ENCODE measurements around the gene SPANXN2.
"Not testable (repeated sequence)": the region's sequence is repeated elsewhere in the genome, so short reads cannot be mapped to it uniquely, and the experiment has no call there.

SPANXN2 gene, protein sequence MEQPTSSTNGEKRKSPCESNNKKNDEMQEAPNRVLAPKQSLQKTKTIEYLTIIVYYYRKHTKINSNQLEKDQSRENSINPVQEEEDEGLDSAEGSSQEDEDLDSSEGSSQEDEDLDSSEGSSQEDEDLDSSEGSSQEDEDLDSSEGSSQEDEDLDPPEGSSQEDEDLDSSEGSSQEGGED

DNA sequence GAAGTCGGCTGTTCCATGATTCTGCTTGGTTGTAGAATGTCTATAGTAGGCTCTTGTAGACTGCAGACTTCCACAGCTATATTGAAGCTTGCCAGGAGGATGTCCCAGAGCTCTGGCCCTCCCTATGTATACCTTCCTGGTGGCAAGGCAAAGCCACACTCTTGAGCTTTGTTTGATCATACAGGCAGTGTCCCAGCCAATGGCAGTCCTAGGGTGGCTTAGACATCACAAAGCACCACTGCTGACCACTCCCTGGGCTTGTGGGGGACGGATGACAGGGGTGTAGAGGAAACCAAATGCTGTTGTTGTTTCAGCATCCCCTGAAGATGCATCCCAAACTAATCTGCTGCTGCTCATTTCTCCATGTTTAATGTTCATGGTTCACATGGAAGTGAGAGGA is at the start of gene SPANXN2:
Gene SPANXN2, minus strand, starts transcription at position 101 of the 400 bp plus-strand sequence. Its CDS starts 84 bp downstream, at position 17.
- DNase-seq = not testable (repeated sequence)

DNA sequence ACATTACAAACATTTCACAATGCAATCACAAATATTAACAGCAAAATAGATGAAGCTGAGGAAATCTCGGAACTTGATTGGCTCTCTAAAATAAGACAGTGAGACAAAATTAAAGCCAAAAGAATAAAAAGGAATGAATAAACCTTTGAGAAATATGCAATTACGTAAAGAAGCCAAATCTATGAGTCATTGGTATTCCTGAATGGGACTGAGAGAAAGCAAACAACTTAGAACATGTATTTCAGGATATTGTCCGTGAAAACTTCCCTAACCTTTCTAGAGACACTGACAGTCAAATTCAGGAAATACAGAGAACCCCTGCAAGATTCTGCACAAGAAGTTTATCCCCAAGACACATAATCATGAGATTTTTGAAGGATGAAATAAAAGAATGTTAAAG is 48.4 kb upstream of the SPANXN2 start:
- DNase-seq = no peak

DNA sequence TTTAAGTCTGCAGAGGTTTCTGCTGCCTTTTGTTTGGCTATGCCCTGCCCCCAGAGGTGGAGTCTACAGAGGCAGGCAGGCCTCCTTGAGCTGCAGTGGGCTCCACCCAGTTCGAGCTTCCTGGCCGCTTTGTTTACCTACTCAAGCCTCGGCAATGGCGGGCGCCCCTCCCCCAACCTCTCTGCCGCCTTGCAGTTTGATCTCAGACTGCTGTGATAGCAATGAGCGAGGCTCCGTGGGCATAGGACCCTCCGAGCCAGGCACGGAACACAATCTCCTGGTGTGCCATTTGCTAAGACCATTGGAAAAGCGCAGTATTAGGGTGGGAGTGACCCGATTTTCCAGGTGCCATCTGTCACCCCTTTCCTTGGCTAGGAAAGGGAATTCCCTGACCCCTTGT is 47.2 kb upstream of the SPANXN2 start:
- not testable (repeated sequence) for DNase-seq

DNA sequence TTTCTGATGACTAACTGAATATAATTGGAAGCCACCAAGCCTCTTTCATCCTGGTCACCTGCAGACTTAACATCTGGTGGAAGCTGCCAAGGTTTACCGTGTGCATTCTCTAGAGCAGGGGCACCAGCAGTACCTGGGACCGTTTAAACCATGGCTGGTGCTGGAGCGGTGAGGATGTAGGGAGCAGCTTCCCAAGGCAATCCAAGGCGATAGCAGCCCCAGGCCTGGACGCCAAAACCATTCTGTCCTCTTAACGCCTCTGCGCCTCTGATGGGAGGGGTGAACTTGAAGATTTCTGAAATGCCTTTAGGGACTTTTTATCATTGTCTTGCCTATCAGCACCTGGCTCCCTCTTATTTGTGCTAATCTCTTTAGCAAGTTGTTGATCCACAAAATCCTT is 37.3 kb upstream of the SPANXN2 start:
- DNase-seq = no peak

DNA sequence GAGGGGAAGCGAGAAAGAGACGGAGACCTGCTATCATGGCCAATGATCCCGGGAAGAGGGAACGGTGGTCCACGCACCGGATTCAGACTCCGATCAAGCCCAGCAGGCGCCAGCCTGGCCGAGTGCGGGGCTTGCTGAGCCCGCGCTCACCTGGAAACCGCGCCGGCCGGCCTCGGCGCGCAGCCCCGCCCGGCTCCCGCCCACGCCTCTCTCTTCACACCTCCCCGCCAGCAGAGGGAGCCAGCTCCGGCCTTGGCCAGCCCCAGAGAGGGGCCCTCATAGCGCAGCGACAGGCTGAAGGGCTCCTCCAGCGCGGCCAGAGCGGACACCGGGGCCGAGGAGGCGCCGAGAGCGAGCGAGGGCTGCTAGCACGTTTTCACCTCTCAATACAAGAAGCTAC is 36.8 kb upstream of the SPANXN2 start:
- no peak for DNase-seq

DNA sequence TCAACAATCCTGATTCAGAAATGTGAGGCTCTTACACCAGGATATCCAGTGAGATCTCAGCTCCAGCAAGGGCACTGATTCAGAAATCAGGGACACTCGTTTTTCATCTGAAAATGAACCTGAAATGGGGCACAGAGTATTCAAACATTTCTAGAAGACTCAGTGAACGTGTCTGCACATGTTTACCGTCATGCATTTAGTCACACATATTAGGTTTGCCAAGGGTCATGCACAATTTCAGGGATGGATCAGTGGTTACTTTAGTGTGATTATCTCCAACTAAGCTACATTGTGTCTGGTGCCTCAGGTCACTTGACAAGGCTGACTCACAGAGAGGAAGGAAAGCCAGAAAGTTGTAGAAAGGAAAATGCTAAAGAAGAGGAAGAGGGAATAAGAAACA is 33.6 kb upstream of the SPANXN2 start:
- no peak for DNase-seq

DNA sequence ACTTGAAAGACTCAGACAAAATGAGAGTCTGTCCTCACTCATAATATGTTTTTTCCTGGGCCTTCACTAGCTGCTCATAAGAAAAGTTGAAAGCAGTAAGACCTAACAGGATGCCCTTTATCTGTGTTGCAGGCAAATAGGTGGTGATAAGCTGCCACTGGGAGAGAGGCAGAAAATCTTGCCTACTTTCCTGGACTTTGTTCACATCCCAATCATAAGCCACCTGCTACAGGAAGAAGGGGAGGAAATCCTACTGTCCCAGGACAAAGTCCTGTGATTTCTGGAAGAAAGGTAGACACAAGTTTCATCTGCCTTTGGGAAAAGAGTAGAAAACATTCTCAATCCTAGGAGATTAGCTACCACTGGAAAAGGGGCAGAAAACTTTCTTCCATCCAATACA is 13.3 kb upstream of the SPANXN2 start:
- DNase-seq = no peak

DNA sequence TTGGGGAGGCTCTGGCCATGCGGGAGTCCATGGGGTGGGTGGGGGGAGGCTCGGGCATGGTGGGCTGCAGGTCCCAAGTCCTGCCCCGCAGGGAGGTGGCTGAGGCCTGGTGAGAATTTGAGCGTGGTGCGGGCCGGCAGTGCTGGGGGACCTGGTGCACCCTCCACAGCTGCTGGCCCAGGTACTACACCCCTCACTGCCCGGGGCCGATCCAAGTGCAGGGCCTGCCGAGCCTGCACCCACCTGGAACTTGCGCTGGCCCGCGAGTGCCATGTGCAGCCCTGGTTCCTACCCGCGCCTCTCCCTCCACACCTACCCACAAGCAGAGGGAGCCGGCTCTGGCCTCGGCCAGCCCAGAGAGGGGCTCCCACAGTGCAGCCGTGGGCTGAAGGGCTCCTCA is 5.7 kb upstream of the SPANXN2 start:
- no peak for DNase-seq

DNA sequence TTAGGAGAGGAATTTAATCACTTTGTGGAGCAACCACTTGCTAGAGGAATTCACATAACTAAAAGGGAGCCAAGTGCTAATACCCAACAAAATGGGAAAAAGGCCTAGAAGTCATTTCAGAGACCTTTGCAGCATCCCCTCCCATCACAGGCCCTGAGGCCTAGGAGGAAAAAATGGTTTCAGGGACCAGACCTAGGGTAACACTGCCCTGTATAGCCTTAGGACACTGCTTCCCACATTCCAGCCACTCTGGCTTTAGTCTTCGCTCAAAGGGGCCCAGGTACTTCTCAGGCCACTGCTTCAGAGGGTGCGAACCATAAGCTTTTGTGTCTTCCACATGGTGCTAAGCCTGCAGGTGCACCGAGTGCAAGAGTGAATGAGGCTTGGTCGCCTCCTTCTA is 19.1 kb downstream of the SPANXN2 start:
- DNase-seq = no peak

DNA sequence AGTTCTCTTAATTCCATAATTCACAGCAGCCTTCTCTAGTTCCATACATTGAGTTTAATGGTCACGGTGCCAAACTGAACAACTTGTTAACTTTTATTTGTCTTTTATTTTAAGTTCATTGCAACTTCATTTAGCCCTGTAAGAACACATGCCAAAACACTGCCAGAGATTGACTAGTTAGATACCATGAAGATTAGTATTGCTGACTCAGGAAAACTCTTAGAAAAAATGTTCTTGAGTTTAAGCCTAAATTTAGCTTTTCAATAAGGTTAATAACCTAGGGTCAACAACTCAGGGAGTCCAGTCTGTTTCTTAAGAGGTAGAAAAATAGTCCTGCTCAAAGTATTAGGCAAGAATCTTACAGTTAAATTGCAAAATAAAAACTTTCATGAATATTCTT is 25.7 kb downstream of the SPANXN2 start:
- no peak for DNase-seq

DNA sequence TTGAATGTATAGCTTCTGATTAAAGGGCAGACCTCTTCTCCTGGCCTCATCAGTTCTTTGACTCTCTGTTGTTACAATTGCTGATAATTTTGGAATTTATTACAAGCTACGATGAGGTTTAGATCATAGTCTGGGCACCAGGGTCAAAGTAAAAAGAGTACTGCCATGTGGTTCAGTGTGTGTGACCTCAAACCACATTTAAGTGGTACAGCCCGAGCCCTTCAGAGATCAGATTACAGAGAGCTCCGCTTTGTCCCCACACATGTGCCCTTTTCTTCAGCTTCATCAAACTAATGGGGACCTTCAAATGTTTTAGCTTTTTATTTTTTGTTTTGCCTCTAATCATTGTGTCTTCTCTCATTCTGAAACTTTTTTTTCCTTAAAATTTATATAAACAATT is 37.1 kb downstream of the SPANXN2 start:
- no peak for DNase-seq

DNA sequence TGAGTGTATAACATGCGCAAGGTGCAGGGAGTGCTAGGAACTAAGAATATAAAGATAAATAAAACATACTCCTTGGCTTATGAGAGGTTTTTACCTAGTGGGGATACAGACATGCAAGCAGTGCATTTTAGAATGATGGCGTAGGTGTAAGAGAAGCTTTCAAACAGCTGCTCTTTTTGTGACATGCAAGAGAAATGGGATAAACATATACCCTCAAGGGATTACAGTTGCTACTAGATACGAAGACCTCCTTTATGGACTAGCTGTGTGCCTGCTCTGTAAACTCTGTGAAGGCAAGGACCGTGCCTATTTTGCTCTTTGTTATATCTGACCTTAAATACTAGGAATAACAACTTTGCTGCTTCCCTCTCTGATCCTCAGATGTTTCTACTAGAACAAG is 45.6 kb downstream of the SPANXN2 start:
- no peak for DNase-seq

DNA sequence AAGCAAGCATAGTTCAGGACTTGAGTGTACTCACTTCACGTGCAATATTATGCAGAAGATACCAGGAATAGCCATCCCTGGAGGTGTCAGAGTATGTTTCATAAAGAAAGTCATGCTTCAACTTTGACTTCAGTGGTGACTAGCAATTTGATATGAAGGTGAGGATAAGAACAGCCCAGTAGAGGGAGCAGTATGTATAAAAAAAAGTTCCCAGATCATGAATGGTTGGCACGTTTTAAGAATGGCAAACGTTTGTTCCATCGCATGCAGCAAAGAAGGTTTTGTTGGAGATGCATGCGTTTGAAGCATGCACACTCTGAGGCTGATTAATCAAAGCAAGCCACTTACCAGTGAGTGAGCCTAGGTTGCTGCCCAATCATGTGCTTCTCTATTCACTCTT is 51.2 kb downstream of the SPANXN2 start:
- DNase-seq = no peak

DNA sequence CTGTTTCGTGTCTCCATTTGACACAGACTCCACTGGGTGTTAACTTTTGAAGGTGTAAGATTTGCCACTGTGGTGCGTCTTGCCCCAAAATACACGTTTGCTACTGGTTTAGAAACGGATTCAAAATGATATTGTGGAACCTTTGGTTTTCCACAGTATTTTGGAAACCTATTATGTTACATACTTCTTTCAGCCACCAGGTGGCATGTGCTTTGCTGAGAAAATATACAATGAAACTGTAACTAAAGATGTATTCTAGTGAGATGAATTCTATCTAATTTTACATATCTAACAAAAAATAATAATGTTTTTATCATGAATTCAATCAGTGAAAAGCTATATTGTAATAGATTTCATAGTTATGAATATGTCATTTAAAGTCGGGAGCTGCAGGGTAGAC is 56.2 kb downstream of the SPANXN2 start:
- no peak for DNase-seq

DNA sequence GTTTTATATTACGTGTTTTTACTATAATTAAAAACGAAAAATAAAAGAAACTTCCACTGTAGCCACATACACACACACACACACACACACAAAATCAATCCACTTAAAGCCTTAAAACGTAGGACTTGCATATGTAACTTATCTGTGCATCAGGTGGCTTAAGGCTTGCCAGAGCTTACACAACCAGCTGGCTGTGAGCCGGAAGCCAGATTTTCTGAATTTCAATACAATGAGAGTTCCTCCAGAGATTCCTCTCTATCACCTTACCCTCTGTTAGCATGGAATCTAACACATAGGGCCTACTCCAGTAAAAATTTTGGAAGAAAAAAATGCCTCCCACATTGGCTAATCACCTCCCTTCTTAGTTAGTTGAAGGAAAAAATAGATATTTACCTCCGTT is 56.8 kb downstream of the SPANXN2 start:
- DNase-seq = no peak

All from CD4-positive, alpha-beta T cell treated with Interleukin-17A for 1 hour (primary cell).